Measurements from ENCODE around the gene COX5B.

GRCh38 chr2:97673182-97673914, 27.5 kb downstream of the COX5B start:
- TF ChIP-seq, protein P1, sequence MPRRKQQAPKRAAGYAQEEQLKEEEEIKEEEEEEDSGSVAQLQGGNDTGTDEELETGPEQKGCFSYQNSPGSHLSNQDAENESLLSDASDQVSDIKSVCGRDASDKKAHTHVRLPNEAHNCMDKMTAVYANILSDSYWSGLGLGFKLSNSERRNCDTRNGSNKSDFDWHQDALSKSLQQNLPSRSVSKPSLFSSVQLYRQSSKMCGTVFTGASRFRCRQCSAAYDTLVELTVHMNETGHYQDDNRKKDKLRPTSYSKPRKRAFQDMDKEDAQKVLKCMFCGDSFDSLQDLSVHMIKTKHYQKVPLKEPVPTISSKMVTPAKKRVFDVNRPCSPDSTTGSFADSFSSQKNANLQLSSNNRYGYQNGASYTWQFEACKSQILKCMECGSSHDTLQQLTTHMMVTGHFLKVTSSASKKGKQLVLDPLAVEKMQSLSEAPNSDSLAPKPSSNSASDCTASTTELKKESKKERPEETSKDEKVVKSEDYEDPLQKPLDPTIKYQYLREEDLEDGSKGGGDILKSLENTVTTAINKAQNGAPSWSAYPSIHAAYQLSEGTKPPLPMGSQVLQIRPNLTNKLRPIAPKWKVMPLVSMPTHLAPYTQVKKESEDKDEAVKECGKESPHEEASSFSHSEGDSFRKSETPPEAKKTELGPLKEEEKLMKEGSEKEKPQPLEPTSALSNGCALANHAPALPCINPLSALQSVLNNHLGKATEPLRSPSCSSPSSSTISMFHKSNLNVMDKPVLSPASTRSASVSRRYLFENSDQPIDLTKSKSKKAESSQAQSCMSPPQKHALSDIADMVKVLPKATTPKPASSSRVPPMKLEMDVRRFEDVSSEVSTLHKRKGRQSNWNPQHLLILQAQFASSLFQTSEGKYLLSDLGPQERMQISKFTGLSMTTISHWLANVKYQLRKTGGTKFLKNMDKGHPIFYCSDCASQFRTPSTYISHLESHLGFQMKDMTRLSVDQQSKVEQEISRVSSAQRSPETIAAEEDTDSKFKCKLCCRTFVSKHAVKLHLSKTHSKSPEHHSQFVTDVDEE (CRISPR knock-in tag; IDR thresholded peaks at IDR 0.05) = no peak
- no peak for TF ChIP-seq RARB (CRISPR knock-in tag; IDR thresholded peaks at IDR 0.05)
- no peak for TF ChIP-seq ZFP3 (CRISPR knock-in tag; IDR thresholded peaks at IDR 0.05)
- TF ChIP-seq ZNF70 (CRISPR knock-in tag; IDR thresholded peaks at IDR 0.05) = no peak
- no peak for TF ChIP-seq ZC3H10 (CRISPR knock-in tag; IDR thresholded peaks at IDR 0.05)
- no peak for TF ChIP-seq ZFP30 (CRISPR knock-in tag; IDR thresholded peaks at IDR 0.05)
- no peak for TF ChIP-seq ESRRG (CRISPR knock-in tag; IDR thresholded peaks at IDR 0.05)
- TF ChIP-seq BACH2 (CRISPR knock-in tag; IDR thresholded peaks at IDR 0.05; ENCODE audit: borderline replicate concordance) = no peak
- no peak for TF ChIP-seq ISL1 (CRISPR knock-in tag; IDR thresholded peaks at IDR 0.05)
- no peak for TF ChIP-seq POU6F1 (CRISPR knock-in tag; IDR thresholded peaks at IDR 0.05; ENCODE audit: borderline replicate concordance, low read depth)
- TF ChIP-seq, protein P2, sequence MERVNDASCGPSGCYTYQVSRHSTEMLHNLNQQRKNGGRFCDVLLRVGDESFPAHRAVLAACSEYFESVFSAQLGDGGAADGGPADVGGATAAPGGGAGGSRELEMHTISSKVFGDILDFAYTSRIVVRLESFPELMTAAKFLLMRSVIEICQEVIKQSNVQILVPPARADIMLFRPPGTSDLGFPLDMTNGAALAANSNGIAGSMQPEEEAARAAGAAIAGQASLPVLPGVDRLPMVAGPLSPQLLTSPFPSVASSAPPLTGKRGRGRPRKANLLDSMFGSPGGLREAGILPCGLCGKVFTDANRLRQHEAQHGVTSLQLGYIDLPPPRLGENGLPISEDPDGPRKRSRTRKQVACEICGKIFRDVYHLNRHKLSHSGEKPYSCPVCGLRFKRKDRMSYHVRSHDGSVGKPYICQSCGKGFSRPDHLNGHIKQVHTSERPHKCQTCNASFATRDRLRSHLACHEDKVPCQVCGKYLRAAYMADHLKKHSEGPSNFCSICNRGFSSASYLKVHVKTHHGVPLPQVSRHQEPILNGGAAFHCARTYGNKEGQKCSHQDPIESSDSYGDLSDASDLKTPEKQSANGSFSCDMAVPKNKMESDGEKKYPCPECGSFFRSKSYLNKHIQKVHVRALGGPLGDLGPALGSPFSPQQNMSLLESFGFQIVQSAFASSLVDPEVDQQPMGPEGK (CRISPR knock-in tag; IDR thresholded peaks at IDR 0.05; ENCODE audit: borderline replicate concordance) = no peak
- TF ChIP-seq SNAI2 (CRISPR knock-in tag; IDR thresholded peaks at IDR 0.05) = no peak

All from SK-N-SH treated with all-trans-retinoic acid at 6 μM for 48 hours (cell line).